Erythroblast (primary cell): Measurements from ENCODE around the gene ASAP3.

ENCODE experiments used
- GATA1 ChIP-seq: IDR thresholded peaks from 2 replicates; pipeline ENCODE4 v1.6.1; 2011; ENCODE audit warnings: low read depth, mild to moderate bottlenecking, control low read depth, low read length, moderate library complexity
- POLR2A ChIP-seq: IDR thresholded peaks from 2 replicates; pipeline ENCODE4 v1.6.1; 2011; ENCODE audit warnings: mild to moderate bottlenecking, low read length

DNA sequence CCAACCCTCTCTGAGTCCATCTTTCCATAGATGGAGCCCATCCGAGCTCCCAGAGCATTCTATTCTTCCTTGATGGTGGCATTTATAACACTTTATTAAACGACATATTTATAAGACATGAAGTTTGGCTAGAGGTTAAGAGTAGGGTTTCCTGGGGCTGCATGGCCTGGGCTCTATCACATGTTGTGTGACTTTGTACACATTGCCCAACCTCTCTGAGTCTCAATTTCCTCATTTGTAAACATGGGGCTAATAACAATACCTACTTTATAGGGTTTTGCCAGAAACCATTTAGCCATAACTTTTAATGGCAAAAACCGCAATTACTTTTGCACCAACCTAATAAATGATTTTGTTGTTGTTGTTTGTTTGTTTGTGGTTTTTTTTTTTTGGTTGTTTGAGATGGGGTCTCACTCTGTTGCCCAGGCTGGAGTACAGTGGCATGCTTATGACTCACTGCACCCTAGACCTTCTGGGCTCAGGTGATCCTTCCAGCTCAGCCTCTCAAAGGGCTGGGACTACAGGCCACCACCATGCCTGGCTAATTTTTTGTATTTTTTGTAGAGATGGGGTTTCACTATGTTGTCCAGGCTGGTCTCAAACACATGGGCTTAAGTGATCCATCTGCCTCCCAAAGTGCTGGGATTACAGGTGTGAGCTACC is 13.9 kb upstream of the ASAP3 start:
- TF ChIP-seq POLR2A (no peak), GATA1 (no peak)
